K562 (cell line): ENCODE data around the gene POT1. TPM values are rescaled to one million over a fixed set of nuclear protein-coding genes. Genes with fewer than 3 reads are reported as not detected.

ENCODE experiments used
- CBX2 ChIP-seq: fragments of 200-600 bp; sonication (generic); IDR thresholded peaks from one replicate; pipeline ENCODE4 v1.6.1; 2012; ENCODE audit warnings: mild to moderate bottlenecking, low read length, inconsistent platforms; ENCODE audit not compliant: insufficient read depth, poor library complexity, severe bottlenecking
- FOS ChIP-seq: IDR thresholded peaks from 3 replicates; pipeline ENCODE4 v1.6.1; 2011; ENCODE audit not compliant: insufficient read length; ENCODE audit errors: extremely low read depth
- HDAC3 ChIP-seq: fragments of 450-650 bp; IDR thresholded peaks from 2 replicates; pipeline ENCODE4 v1.6.1; 2018; ENCODE audit warnings: borderline replicate concordance, mild to moderate bottlenecking, moderate library complexity; ENCODE audit not compliant: partially characterized antibody
- HIVEP1 ChIP-seq: fragments of 250-450 bp; sonication (Bioruptor Pico); IDR thresholded peaks from 2 replicates; pipeline ENCODE4 v1.4.0; 2020; ENCODE audit warnings: mild to moderate bottlenecking
- HNRNPL ChIP-seq: fragments of 200-400 bp; formaldehyde crosslinking; IDR thresholded peaks from 2 replicates; pipeline ENCODE4 v1.6.1; 2017; ENCODE audit warnings: low read depth, mild to moderate bottlenecking, low read length
- HNRNPLL ChIP-seq: fragments of 200-400 bp; formaldehyde crosslinking; IDR thresholded peaks from 2 replicates; pipeline ENCODE4 v1.6.1; 2017; ENCODE audit warnings: low read length, low read depth, mild to moderate bottlenecking; ENCODE audit not compliant: poor library complexity, severe bottlenecking
- MAFG ChIP-seq: fragments of 450-650 bp; conservative IDR thresholded peaks from 2 replicates; pipeline ENCODE4 v1.6.1; 2016; ENCODE audit warnings: missing genetic modification characterization, missing compliant biosample characterization
- MCM2 ChIP-seq: fragments of 450-650 bp; IDR thresholded peaks from 2 replicates; pipeline ENCODE4 v1.6.1; 2017; ENCODE audit warnings: low read depth, mild to moderate bottlenecking
- NR2C2 ChIP-seq, 2 experiments: fragments of 200-800 bp in 1 of 2; sonication (Bioruptor generic) in 1 of 2; sonication (generic) in 1 of 2; formaldehyde crosslinking in 1 of 2; IDR thresholded peaks; 2 replicates each; pipeline versions ENCODE4 v1.6.1 to v1.8.0; 2016 to 2022; ENCODE audit warnings: mild to moderate bottlenecking in 1 of 2, missing compliant biosample characterization in 1 of 2, missing genetic modification characterization in 1 of 2, missing genetic modification reagents in 1 of 2
- PML ChIP-seq: IDR thresholded peaks from 2 replicates; pipeline ENCODE4 v1.6.1; 2012; ENCODE audit warnings: low read length, inconsistent platforms
- RFX5 ChIP-seq: IDR thresholded peaks from 2 replicates; pipeline ENCODE4 v1.6.1; 2011; ENCODE audit warnings: low read depth, mild to moderate bottlenecking, improper control_type of control experiment, low read length
- WHSC1 ChIP-seq: IDR thresholded peaks from one replicate; pipeline ENCODE4 v1.6.1; 2012; ENCODE audit warnings: low read length, control low read depth, inconsistent platforms
- ZNF444 ChIP-seq: fragments of 250-450 bp; sonication (Bioruptor Pico); IDR thresholded peaks from 2 replicates; pipeline ENCODE4 v1.4.0; 2020; ENCODE audit warnings: mild to moderate bottlenecking, moderate library complexity
- ZNF507 ChIP-seq: conservative IDR thresholded peaks from 2 replicates; pipeline ENCODE4 v1.6.1; 2017; ENCODE audit warnings: missing genetic modification characterization, missing compliant biosample characterization
- ZNF75A ChIP-seq: fragments of 450-650 bp; formaldehyde crosslinking; IDR thresholded peaks from 2 replicates; pipeline ENCODE4 v1.4.0; 2020; ENCODE audit warnings: mild to moderate bottlenecking
- ZNF79 ChIP-seq: fragments of 250-450 bp; sonication (Bioruptor Pico); IDR thresholded peaks from 2 replicates; pipeline ENCODE4 v1.4.0; 2020; ENCODE audit warnings: low read depth, mild to moderate bottlenecking, moderate library complexity
- ZNF830 ChIP-seq: fragments of 250-450 bp; sonication (Bioruptor Pico); IDR thresholded peaks from 2 replicates; pipeline ENCODE4 v1.5.0; 2021; ENCODE audit warnings: mild to moderate bottlenecking
- polyA plus RNA-seq, 8 experiments: library from polyadenylated mRNA; depleted of rRNA in 4 of 8; stranded (reverse) in 5 of 8; unstranded in 3 of 8; fragments of >200 nt; fragmentation: Nextera tagmentation in 2 of 8; fragmentation: Illumina TruSeq in 1 of 8; extraction: Ambion mirVana in 2 of 8; extraction: Trizol in 1 of 8; gene quantifications; 2 replicates each; pipeline versions ENCODE4 v1.2.1 to v1.2.3, GENCODE V29; 2011 to 2014; ENCODE audit warnings: inconsistent platforms in 1 of 8, missing spikeins in 1 of 8
- total RNA-seq, 7 experiments: library from RNA; depleted of rRNA in 6 of 7; stranded (reverse); fragments of >200 nt in 6 of 7; fragmentation: Illumina TruSeq in 2 of 7; extraction: Trizol in 2 of 7; gene quantifications; 2 replicates each; pipeline versions ENCODE4 v1.2.1 to v1.2.3, GENCODE V29; 2011 to 2021; ENCODE audit warnings: low replicate concordance in 1 of 7
- TF ChIP-seq, protein P1 (sequence below): IDR thresholded peaks from 3 replicates; pipeline ENCODE4 v1.6.1; 2011; ENCODE audit warnings: borderline replicate concordance, mild to moderate bottlenecking; ENCODE audit not compliant: insufficient read length, insufficient read depth
- TF ChIP-seq, protein P2 (sequence below): fragments of 150-350 bp; IDR thresholded peaks from 2 replicates; pipeline ENCODE4 v1.6.1; 2014; ENCODE audit warnings: low read depth, mild to moderate bottlenecking, low read length, borderline replicate concordance
- TF ChIP-seq, protein P3 (sequence below): fragments of 450-650 bp; conservative IDR thresholded peaks from 2 replicates; pipeline ENCODE4 v1.6.1; 2016; ENCODE audit warnings: missing genetic modification characterization, low read depth, mild to moderate bottlenecking, missing compliant biosample characterization, moderate library complexity
- TF ChIP-seq, protein P4 (sequence below): sonication (generic); formaldehyde crosslinking; IDR thresholded peaks from 2 replicates; pipeline ENCODE4 v1.8.0; 2022; ENCODE audit warnings: missing genetic modification reagents, mild to moderate bottlenecking, borderline replicate concordance
- TF ChIP-seq, protein P5 (sequence below): sonication (generic); formaldehyde crosslinking; IDR thresholded peaks from 2 replicates; pipeline ENCODE4 v1.8.1; 2023; ENCODE audit warnings: mild to moderate bottlenecking, missing genetic modification reagents, moderate library complexity

The POT1 gene
- total and polyA plus RNA-seq, 9 of the 15 experiments (the other 6 are each of a cell fraction or from before 2014, with no cell fraction given): 37.9 to 140 (median 63.6) TPM

DNA sequence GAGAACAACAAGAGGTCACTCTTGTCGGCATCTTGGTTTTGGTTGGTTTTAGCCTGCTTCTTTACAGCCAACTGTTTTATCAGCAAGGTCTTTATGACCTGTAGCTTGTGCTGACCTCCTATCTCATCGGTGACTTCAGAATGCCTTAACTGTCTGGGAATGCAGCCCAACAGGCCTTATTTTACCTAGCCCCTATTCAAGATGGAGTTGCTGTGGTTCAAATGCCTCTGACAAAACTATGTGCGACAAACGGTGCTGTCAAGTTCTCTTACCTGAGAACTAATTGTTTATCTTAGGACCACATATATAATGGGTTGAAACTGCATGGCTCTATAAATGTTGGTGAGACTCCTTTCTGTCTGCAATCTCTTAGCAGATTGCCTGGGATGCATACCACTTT is 35.9 kb upstream of the POT1 start (continued):
- TF ChIP-seq, protein P1, sequence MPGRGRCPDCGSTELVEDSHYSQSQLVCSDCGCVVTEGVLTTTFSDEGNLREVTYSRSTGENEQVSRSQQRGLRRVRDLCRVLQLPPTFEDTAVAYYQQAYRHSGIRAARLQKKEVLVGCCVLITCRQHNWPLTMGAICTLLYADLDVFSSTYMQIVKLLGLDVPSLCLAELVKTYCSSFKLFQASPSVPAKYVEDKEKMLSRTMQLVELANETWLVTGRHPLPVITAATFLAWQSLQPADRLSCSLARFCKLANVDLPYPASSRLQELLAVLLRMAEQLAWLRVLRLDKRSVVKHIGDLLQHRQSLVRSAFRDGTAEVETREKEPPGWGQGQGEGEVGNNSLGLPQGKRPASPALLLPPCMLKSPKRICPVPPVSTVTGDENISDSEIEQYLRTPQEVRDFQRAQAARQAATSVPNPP: no peak
- TF ChIP-seq, protein P2, sequence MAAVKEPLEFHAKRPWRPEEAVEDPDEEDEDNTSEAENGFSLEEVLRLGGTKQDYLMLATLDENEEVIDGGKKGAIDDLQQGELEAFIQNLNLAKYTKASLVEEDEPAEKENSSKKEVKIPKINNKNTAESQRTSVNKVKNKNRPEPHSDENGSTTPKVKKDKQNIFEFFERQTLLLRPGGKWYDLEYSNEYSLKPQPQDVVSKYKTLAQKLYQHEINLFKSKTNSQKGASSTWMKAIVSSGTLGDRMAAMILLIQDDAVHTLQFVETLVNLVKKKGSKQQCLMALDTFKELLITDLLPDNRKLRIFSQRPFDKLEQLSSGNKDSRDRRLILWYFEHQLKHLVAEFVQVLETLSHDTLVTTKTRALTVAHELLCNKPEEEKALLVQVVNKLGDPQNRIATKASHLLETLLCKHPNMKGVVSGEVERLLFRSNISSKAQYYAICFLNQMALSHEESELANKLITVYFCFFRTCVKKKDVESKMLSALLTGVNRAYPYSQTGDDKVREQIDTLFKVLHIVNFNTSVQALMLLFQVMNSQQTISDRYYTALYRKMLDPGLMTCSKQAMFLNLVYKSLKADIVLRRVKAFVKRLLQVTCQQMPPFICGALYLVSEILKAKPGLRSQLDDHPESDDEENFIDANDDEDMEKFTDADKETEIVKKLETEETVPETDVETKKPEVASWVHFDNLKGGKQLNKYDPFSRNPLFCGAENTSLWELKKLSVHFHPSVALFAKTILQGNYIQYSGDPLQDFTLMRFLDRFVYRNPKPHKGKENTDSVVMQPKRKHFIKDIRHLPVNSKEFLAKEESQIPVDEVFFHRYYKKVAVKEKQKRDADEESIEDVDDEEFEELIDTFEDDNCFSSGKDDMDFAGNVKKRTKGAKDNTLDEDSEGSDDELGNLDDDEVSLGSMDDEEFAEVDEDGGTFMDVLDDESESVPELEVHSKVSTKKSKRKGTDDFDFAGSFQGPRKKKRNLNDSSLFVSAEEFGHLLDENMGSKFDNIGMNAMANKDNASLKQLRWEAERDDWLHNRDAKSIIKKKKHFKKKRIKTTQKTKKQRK: no peak
- no peak for TF ChIP-seq FOS
- TF ChIP-seq, protein P3, sequence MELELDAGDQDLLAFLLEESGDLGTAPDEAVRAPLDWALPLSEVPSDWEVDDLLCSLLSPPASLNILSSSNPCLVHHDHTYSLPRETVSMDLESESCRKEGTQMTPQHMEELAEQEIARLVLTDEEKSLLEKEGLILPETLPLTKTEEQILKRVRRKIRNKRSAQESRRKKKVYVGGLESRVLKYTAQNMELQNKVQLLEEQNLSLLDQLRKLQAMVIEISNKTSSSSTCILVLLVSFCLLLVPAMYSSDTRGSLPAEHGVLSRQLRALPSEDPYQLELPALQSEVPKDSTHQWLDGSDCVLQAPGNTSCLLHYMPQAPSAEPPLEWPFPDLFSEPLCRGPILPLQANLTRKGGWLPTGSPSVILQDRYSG (tag): peak; percentile 90
- no peak for TF ChIP-seq ZNF444 (CRISPR knock-in tag)
- TF ChIP-seq HDAC3: no peak
- TF ChIP-seq ZNF830 (CRISPR knock-in tag): no peak
- TF ChIP-seq HIVEP1: peak; percentile 66; the same call in 1 of the 2 replicates
- no peak for TF ChIP-seq RFX5
- no peak for TF ChIP-seq CBX2
- TF ChIP-seq NR2C2 (CRISPR knock-in tag; IDR thresholded peaks at IDR 0.05): no peak
- TF ChIP-seq NR2C2 (tag; IDR thresholded peaks at IDR 0.05): no peak
- TF ChIP-seq ZNF79 (CRISPR knock-in tag): no peak
- TF ChIP-seq PML: no peak
- TF ChIP-seq, protein P4, sequence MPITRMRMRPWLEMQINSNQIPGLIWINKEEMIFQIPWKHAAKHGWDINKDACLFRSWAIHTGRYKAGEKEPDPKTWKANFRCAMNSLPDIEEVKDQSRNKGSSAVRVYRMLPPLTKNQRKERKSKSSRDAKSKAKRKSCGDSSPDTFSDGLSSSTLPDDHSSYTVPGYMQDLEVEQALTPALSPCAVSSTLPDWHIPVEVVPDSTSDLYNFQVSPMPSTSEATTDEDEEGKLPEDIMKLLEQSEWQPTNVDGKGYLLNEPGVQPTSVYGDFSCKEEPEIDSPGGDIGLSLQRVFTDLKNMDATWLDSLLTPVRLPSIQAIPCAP (CRISPR knock-in tag): no peak
- TF ChIP-seq ZNF507: no peak
- TF ChIP-seq ZNF75A (CRISPR knock-in tag): no peak
- TF ChIP-seq, protein P5, sequence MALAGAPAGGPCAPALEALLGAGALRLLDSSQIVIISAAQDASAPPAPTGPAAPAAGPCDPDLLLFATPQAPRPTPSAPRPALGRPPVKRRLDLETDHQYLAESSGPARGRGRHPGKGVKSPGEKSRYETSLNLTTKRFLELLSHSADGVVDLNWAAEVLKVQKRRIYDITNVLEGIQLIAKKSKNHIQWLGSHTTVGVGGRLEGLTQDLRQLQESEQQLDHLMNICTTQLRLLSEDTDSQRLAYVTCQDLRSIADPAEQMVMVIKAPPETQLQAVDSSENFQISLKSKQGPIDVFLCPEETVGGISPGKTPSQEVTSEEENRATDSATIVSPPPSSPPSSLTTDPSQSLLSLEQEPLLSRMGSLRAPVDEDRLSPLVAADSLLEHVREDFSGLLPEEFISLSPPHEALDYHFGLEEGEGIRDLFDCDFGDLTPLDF (CRISPR knock-in tag): no peak
- no peak for TF ChIP-seq WHSC1
- TF ChIP-seq MAFG (tag): no peak
- no peak for TF ChIP-seq HNRNPL
- no peak for TF ChIP-seq HNRNPLL
- no peak for TF ChIP-seq MCM2
